ENCODE measurements around the gene PTPRN2.
"Not testable (repeated sequence)": the region's sequence is repeated elsewhere in the genome, so short reads cannot be mapped to it uniquely, and the experiment has no call there.

The PTPRN2 gene

DNA sequence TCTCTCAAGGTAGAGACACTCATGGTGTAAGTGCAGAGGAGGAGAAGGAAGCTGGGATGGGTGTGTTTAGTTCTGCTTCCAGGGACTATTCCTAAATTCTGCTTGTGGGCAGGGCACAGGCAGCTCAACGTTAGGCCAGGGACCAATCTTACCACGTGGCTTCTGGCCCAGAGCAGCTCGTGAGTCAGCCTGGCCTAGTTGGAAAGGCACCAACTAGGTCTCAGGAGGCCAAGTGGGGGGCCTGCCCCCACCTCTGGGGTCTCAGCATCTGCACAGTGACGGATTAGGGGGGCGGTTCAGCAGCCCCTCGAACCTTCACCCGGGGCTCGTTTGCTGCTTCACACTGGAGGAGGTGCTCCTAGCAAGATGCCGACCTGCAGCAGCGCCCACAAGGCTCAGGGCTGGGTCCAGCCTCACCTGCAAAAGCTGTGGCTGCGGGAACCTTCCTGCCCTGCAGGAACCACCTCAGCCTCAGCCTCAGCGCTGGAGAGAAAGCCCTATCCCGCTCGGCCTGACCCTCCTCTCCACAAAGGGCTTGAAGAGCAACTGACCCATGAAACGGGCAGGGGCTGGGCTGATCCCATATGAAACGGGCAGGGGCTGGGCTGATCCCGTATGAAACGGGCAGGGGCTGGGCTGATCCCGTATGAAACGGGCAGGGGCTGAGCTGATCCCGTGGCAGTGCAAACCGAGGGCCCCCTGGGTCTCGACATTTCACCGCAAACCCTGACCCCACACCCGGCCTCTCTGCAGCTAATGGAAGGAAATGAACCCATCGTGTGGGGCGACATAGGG lies 803.4 kb downstream of the PTPRN2 start:
- H3K27ac ChIP-seq (ENCODE audit: low read depth, low read length), result no peak overlapping the region
- H3K36me3 ChIP-seq (ENCODE audit: control insufficient read depth, insufficient read depth, low read length), result no peaks in the 10 kb centered on the region
- no peaks in the 10 kb centered on the region for H3K4me1 ChIP-seq (ENCODE audit: control insufficient read depth, insufficient read depth, low read length)
- peaks cover 2% of the 10 kb centered on the region; the same call in 1 of the 2 replicates for H3K9me3 ChIP-seq (ENCODE audit: control insufficient read depth, insufficient read depth, low read depth, low read length)
- H3K27me3 ChIP-seq (ENCODE audit: control insufficient read depth, insufficient read depth, low read length), result no peaks in the 10 kb centered on the region
- H3K9ac ChIP-seq (ENCODE audit: low read length), result no peak overlapping the region
- H3K4me3 ChIP-seq (ENCODE audit: low read depth, low read length), result no peak overlapping the region

DNA sequence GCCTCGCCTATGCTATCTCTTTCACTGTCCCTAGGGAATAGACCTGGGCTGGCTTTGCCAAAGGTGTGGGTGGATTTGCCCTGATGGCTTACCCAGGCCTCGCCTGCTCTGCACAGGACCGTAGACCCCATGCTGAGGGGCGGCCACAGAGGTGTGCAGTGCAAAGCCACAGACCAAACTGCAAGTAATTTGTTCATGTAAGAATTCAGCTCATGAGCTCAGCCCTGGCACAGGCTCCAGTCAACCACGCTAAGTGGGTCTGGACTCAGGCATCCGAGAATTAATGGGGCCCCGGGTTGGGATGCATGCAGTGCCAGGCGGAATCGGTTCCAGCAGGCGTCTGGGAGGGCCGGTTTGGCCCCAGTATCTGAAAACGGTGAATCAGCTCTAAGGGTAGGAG lies 805.6 kb downstream of the PTPRN2 start:
- no peak overlapping the region for H3K4me3 ChIP-seq (ENCODE audit: low read depth, low read length)
- H3K9me3 ChIP-seq (ENCODE audit: control insufficient read depth, insufficient read depth, low read depth, low read length), result peaks cover 9% of the 10 kb centered on the region; the same call in 1 of the 2 replicates
- no peak overlapping the region for H3K9ac ChIP-seq (ENCODE audit: low read length)
- no peaks in the 10 kb centered on the region for H3K4me1 ChIP-seq (ENCODE audit: control insufficient read depth, insufficient read depth, low read length)
- no peaks in the 10 kb centered on the region for H3K36me3 ChIP-seq (ENCODE audit: control insufficient read depth, insufficient read depth, low read length)
- peaks cover 12% of the 10 kb centered on the region for H3K27me3 ChIP-seq (ENCODE audit: control insufficient read depth, insufficient read depth, low read length)
- no peak overlapping the region for H3K27ac ChIP-seq (ENCODE audit: low read depth, low read length)

DNA sequence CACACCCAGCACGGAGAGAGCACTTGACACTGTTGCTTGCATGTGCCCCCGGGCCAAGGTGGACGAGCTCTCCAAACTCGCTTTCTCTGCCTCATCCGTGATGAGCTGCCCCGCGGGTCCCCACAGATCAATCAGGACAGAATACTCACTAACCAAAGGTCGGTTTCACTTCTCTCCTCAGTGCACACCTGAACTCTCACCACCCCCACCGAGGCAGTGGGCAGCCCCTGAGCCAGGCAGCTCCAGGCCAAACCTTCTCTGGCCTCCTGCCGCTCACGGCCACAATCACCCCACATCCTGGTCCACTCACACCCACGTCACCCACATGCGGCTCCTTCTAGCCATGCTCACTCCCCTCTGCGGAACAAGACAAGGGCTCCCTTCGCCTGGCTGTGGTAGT lies 806.9 kb downstream of the PTPRN2 start:
- no peaks in the 10 kb centered on the region for H3K4me1 ChIP-seq (ENCODE audit: control insufficient read depth, insufficient read depth, low read length)
- peaks cover 26% of the 10 kb centered on the region for H3K27me3 ChIP-seq (ENCODE audit: control insufficient read depth, insufficient read depth, low read length)
- H3K36me3 ChIP-seq (ENCODE audit: control insufficient read depth, insufficient read depth, low read length), result no peaks in the 10 kb centered on the region
- H3K9ac ChIP-seq (ENCODE audit: low read length), result no peak overlapping the region
- peaks cover 12% of the 10 kb centered on the region; the same call in 1 of the 2 replicates for H3K9me3 ChIP-seq (ENCODE audit: control insufficient read depth, insufficient read depth, low read depth, low read length)
- H3K4me3 ChIP-seq (ENCODE audit: low read depth, low read length), result no peak overlapping the region
- H3K27ac ChIP-seq (ENCODE audit: low read depth, low read length), result no peak overlapping the region

DNA sequence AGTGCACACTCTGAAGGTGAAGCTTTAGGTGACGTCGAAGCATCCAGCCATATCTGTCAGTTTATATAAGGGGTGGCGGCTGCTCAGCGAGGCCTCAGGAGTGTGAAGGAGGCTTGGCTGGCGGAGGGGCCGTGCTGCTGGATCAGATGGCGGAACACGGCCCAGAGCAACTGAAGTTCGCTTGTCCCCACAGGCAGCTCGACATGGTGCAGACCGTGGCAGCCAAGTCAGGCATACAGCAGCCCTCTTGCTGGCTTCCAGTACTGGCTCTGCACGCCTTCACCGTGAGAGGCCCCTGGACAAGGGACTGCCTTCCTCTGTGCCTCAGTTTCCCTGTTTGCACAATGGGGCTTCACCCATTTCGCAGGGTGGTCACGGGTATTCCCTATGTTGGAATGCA lies 807.3 kb downstream of the PTPRN2 start:
- Histone ChIP-seq H3K36me3 (ENCODE audit: control insufficient read depth, insufficient read depth, low read length) (no peaks in the 10 kb centered on the region), H3K9me3 (ENCODE audit: control insufficient read depth, insufficient read depth, low read depth, low read length) (peaks cover 13% of the 10 kb centered on the region; the same call in 1 of the 2 replicates), H3K27me3 (ENCODE audit: control insufficient read depth, insufficient read depth, low read length) (peaks cover 30% of the 10 kb centered on the region), H3K4me1 (ENCODE audit: control insufficient read depth, insufficient read depth, low read length) (no peaks in the 10 kb centered on the region), H3K9ac (ENCODE audit: low read length) (no peak overlapping the region), H3K27ac (ENCODE audit: low read depth, low read length) (no peak overlapping the region), H3K4me3 (ENCODE audit: low read depth, low read length) (no peak overlapping the region)

DNA sequence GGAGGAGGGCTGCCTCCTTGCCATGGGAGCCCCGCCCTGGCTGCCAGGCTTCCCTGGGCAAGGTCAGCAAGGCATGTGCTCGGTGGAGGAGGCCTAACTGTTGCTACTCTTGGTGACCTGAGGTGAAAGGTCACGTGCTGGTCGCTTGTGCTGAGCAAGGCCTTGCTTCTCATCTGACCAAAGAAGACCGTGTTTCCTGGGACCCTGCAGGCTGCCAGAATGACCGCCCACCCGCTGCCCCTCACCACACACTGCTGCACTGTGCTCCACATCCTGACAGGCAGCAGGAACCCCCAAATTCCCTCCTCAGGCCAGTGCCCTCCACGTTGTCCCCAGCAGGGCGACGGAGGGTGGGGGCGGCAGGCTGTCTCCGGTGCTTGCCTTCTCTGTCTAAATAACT lies 808.4 kb downstream of the PTPRN2 start:
- Histone ChIP-seq H3K4me3 (ENCODE audit: low read depth, low read length) (no peak overlapping the region), H3K27me3 (ENCODE audit: control insufficient read depth, insufficient read depth, low read length) (peaks cover 37% of the 10 kb centered on the region), H3K9me3 (ENCODE audit: control insufficient read depth, insufficient read depth, low read depth, low read length) (peaks cover 11% of the 10 kb centered on the region; the same call in 1 of the 2 replicates)

GRCh38 chr7:157777194-157777762 lies 810.3 kb downstream of the PTPRN2 start:
- H3K9ac ChIP-seq (ENCODE audit: low read length); H3K4me3 ChIP-seq (ENCODE audit: low read depth, low read length); H3K36me3 ChIP-seq (ENCODE audit: control insufficient read depth, insufficient read depth, low read length); H3K4me1 ChIP-seq (ENCODE audit: control insufficient read depth, insufficient read depth, low read length); H3K27ac ChIP-seq (ENCODE audit: low read depth, low read length): not testable (repeated sequence)
- Histone ChIP-seq H3K27me3 (ENCODE audit: control insufficient read depth, insufficient read depth, low read length) (peaks cover 37% of the 10 kb centered on the region), H3K9me3 (ENCODE audit: control insufficient read depth, insufficient read depth, low read depth, low read length) (peaks cover 13% of the 10 kb centered on the region; the same call in 1 of the 2 replicates)

More for the DNA sequence above, 808.4 kb downstream of the PTPRN2 start:
- no peaks in the 10 kb centered on the region for H3K4me1 ChIP-seq (ENCODE audit: control insufficient read depth, insufficient read depth, low read length)
- no peak overlapping the region for H3K9ac ChIP-seq (ENCODE audit: low read length)
- H3K36me3 ChIP-seq (ENCODE audit: control insufficient read depth, insufficient read depth, low read length), result no peaks in the 10 kb centered on the region
- no peak overlapping the region for H3K27ac ChIP-seq (ENCODE audit: low read depth, low read length)

- no peaks in the 10 kb centered on the region for H3K36me3 ChIP-seq (ENCODE audit: control insufficient read depth, insufficient read depth, low read length)
- H3K4me3 ChIP-seq (ENCODE audit: low read depth, low read length), result no peak overlapping the region
- H3K9me3 ChIP-seq (ENCODE audit: control insufficient read depth, insufficient read depth, low read depth, low read length), result peaks cover 27% of the 10 kb centered on the region
Measured at GRCh38 chr7:157775560-157776332, 811.9 kb downstream of the PTPRN2 start.

GRCh38 chr7:157775021-157775559 lies 812.5 kb downstream of the PTPRN2 start:
- H3K36me3 ChIP-seq (ENCODE audit: control insufficient read depth, insufficient read depth, low read length), result no peaks in the 10 kb centered on the region
- no peak overlapping the region for H3K4me3 ChIP-seq (ENCODE audit: low read depth, low read length)
- peaks cover 30% of the 10 kb centered on the region for H3K9me3 ChIP-seq (ENCODE audit: control insufficient read depth, insufficient read depth, low read depth, low read length)
- no peaks in the 10 kb centered on the region for H3K4me1 ChIP-seq (ENCODE audit: control insufficient read depth, insufficient read depth, low read length)
- H3K9ac ChIP-seq (ENCODE audit: low read length), result no peak overlapping the region
- no peak overlapping the region for H3K27ac ChIP-seq (ENCODE audit: low read depth, low read length)
- H3K27me3 ChIP-seq (ENCODE audit: control insufficient read depth, insufficient read depth, low read length), result peaks cover 37% of the 10 kb centered on the region

More at GRCh38 chr7:157775560-157776332, 811.9 kb downstream of the PTPRN2 start:
- peaks cover 37% of the 10 kb centered on the region for H3K27me3 ChIP-seq (ENCODE audit: control insufficient read depth, insufficient read depth, low read length)
- no peaks in the 10 kb centered on the region for H3K4me1 ChIP-seq (ENCODE audit: control insufficient read depth, insufficient read depth, low read length)
- no peak overlapping the region for H3K9ac ChIP-seq (ENCODE audit: low read length)
- H3K27ac ChIP-seq (ENCODE audit: low read depth, low read length), result no peak overlapping the region

DNA sequence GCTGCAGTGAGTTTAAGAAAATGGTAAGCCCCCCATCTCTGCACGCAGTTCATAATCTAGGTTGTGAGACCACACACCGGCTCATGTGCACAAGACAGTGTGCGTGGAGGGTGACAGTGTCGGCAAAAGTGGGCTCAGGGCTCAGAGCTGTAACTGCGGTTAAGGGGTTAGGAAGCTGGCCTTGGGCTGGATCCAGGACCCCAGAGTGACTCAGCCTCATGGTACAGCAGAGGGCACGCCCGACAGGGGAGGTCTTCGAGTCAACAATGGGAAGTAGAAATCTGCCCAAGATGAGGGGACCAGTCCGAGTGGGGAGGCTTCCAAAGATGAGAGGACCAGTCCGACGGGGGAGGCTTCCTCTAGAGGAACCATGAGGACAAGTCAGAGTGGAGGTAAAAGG lies 813.1 kb downstream of the PTPRN2 start:
- H3K27me3 ChIP-seq (ENCODE audit: control insufficient read depth, insufficient read depth, low read length), result peaks cover 37% of the 10 kb centered on the region
- H3K4me3 ChIP-seq (ENCODE audit: low read depth, low read length), result no peak overlapping the region
- no peak overlapping the region for H3K27ac ChIP-seq (ENCODE audit: low read depth, low read length)
- peaks cover 30% of the 10 kb centered on the region for H3K9me3 ChIP-seq (ENCODE audit: control insufficient read depth, insufficient read depth, low read depth, low read length)
- H3K9ac ChIP-seq (ENCODE audit: low read length), result no peak overlapping the region
- no peaks in the 10 kb centered on the region for H3K4me1 ChIP-seq (ENCODE audit: control insufficient read depth, insufficient read depth, low read length)
- no peaks in the 10 kb centered on the region for H3K36me3 ChIP-seq (ENCODE audit: control insufficient read depth, insufficient read depth, low read length)

DNA sequence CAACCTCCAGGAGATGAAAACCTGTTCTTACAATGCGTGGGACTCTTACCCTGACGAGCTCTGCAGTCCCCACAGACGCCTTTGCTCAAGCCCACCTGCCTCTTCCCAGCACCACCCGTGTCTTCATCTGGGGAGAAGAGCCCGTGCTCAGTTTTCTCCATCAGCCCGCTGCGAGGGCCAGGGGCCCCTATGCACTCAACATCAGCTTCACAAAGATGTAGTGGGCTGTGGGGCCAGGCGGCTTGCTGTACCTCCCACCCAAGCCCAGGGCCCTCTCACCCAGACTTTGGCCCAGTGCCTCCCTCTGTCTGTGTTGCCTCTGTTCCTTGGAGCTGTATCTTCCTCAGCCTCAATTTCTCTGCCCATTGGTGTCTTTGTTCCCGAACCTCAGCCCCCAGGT lies 814.3 kb downstream of the PTPRN2 start:
- Histone ChIP-seq H3K4me1 (ENCODE audit: control insufficient read depth, insufficient read depth, low read length) (no peaks in the 10 kb centered on the region), H3K9ac (ENCODE audit: low read length) (no peak overlapping the region), H3K9me3 (ENCODE audit: control insufficient read depth, insufficient read depth, low read depth, low read length) (peaks cover 30% of the 10 kb centered on the region), H3K4me3 (ENCODE audit: low read depth, low read length) (no peak overlapping the region), H3K36me3 (ENCODE audit: control insufficient read depth, insufficient read depth, low read length) (no peaks in the 10 kb centered on the region), H3K27ac (ENCODE audit: low read depth, low read length) (no peak overlapping the region), H3K27me3 (ENCODE audit: control insufficient read depth, insufficient read depth, low read length) (peaks cover 37% of the 10 kb centered on the region)
